Right hindlimb (tissue), 1 donor: ENCODE results near the gene PCDHB14.
"Not testable (repeated sequence)": the region's sequence is repeated elsewhere in the genome, so short reads cannot be mapped to it uniquely, and the experiment has no call there.

Source experiments
- DNase-seq: peaks from one replicate; pipeline ENCODE4 v3.0.0-alpha.2; 2018

Gene PCDHB14

GRCh38 chr5:141223112-141223783, at the start of gene PCDHB14:
TSS of gene PCDHB14 (plus strand) at chr5:141223343. CDS start at chr5:141223506, 163 bp downstream.
- DNase-seq = no peak

DNA sequence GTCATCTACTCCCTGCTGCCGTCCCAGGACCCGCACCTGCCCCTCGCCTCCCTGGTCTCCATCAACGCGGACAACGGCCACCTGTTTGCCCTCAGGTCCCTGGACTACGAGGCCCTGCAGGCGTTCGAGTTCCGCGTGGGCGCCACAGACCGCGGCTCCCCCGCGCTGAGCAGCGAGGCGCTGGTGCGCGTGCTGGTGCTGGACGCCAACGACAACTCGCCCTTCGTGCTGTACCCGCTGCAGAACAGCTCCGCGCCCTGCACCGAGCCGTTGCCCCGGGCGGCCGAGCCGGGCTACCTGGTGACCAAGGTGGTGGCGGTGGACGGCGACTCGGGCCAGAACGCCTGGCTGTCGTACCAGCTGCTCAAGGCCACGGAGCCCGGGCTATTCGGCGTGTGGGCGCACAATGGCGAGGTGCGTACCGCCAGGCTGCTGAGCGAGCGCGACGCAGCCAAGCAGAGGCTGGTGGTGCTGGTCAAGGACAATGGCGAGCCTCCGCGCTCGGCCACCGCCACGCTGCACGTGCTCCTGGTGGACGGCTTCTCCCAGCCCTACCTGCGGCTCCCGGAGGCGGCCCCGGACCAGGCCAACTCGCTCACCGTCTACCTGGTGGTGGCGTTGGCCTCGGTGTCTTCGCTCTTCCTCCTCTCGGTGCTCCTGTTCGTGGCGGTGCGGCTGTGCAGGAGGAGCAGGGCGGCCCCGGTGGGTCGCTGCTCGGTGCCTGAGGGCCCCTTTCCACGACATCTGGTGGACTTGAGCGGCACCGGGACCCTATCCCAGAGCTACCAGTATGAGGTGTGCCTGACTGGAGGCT, 48.6 kb upstream of the PCDHB14 start:
- DNase-seq = not testable (repeated sequence)

DNA sequence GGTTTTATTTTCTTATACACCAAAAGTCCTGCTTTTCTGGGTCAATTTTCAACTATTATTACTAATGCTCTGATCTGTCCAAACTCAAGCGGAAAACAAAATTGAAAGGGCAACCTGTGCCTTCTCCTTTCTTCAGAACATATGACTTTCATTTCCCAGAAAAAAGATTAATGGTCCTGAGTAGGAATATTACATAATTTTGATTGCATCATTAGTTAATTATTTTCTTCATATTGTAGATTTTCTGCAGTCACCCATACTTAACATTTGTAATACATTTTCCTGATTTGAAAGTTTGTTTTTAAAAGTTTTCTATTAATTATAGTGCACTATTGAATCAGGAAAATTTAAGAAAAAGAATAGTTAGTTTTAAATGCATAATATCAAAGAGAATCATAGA, 47.2 kb upstream of the PCDHB14 start:
- no peak for DNase-seq

DNA sequence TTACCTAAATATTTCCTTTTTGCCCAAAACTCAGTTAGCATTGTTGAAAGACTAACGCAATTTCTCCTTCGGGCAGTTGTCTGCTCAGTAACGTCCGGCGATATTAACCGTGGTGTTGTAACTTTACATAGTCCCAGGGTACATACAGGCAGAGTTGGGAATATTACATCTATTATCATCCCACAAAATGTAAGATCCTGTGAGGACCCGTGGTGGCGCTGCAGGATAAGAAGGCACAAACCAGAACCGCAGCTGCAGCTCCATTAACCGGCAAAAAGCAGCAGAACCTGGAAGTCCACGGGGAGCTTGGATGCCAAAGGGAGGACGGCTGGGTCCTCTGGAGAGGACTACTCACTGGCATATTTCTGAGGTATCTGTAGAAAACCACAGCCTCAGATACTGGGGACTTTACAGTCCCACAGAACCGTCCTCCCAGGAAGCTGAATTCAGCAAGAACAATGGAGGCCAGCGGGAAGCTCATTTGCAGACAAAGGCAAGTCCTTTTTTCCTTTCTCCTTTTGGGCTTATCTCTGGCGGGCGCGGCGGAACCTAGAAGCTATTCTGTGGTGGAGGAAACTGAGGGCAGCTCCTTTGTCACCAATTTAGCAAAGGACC, 45.5 kb upstream of the PCDHB14 start, which contains the start of gene PCDHB8:
TSS of gene PCDHB8 (plus strand) at position 214 of the 615 bp plus-strand sequence. CDS start at position 459, 245 bp downstream.
- not testable (repeated sequence) for DNase-seq

- not testable (repeated sequence) for DNase-seq
Observed at GRCh38 chr5:141179371-141179770, 43.8 kb upstream of the PCDHB14 start.

- DNase-seq = not testable (repeated sequence)
Observed at GRCh38 chr5:141179876-141180275, 43.3 kb upstream of the PCDHB14 start.

- DNase-seq = no peak
Observed at GRCh38 chr5:141180313-141180712, 42.8 kb upstream of the PCDHB14 start.

GRCh38 chr5:141182248-141182647, 40.9 kb upstream of the PCDHB14 start, which contains the start of gene PCDHB16:
TSS of gene PCDHB16 (plus strand) at chr5:141182387. CDS start at chr5:141182560, 173 bp downstream.
- peak; percentile 30 for DNase-seq

- DNase-seq = not testable (repeated sequence)
Observed at GRCh38 chr5:141184117-141184855, 38.9 kb upstream of the PCDHB14 start.

GRCh38 chr5:141186897-141187512, 36.1 kb upstream of the PCDHB14 start, which contains the start of gene PCDHB9:
TSS of gene PCDHB9 (plus strand) at chr5:141187161. CDS start at chr5:141187319, 158 bp downstream.
- DNase-seq = no peak

- DNase-seq = not testable (repeated sequence)
Observed at GRCh38 chr5:141188682-141189081, 34.5 kb upstream of the PCDHB14 start.

DNA sequence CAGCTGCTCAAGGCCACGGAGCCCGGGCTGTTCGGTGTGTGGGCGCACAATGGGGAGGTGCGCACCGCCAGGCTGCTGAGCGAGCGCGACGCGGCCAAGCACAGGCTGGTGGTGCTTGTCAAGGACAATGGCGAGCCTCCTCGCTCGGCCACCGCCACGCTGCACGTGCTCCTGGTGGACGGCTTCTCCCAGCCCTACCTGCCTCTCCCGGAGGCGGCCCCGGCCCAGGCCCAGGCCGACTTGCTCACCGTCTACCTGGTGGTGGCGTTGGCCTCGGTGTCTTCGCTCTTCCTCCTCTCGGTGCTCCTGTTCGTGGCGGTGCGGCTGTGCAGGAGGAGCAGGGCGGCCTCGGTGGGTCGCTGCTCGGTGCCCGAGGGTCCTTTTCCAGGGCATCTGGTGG, 34.0 kb upstream of the PCDHB14 start:
- not testable (repeated sequence) for DNase-seq

GRCh38 chr5:141192110-141192725, 30.9 kb upstream of the PCDHB14 start, which contains the start of gene PCDHB10:
TSS of gene PCDHB10 (plus strand) at chr5:141192353. CDS start at chr5:141192553, 200 bp downstream.
- DNase-seq = no peak

DNA sequence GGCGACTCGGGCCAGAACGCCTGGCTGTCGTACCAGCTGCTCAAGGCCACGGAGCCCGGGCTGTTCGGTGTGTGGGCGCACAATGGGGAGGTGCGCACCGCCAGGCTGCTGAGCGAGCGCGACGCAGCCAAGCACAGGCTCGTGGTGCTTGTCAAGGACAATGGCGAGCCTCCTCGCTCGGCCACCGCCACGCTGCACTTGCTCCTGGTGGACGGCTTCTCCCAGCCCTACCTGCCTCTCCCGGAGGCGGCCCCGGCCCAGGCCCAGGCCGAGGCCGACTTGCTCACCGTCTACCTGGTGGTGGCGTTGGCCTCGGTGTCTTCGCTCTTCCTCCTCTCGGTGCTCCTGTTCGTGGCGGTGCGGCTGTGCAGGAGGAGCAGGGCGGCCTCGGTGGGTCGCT, 28.8 kb upstream of the PCDHB14 start:
- DNase-seq = not testable (repeated sequence)

DNA sequence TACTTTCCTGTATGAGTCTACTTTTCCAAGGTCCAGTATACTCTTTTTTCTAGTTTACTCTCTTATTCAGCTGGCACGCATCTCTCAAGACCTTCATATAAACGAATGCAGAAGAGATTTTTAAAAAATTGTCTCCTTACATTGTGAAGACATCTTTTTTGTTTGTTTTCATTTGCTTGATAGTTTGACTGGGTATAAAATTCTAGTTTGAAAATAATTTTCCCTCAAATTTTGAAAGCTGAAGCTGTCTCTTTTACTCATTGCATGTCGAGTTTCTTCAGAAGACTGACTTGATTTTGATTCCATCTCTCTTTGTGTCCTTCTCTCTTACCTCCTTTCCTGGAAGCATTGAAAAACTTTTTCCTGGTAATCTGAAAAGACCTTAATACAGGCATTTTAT, 26.8 kb upstream of the PCDHB14 start:
- no peak for DNase-seq

DNA sequence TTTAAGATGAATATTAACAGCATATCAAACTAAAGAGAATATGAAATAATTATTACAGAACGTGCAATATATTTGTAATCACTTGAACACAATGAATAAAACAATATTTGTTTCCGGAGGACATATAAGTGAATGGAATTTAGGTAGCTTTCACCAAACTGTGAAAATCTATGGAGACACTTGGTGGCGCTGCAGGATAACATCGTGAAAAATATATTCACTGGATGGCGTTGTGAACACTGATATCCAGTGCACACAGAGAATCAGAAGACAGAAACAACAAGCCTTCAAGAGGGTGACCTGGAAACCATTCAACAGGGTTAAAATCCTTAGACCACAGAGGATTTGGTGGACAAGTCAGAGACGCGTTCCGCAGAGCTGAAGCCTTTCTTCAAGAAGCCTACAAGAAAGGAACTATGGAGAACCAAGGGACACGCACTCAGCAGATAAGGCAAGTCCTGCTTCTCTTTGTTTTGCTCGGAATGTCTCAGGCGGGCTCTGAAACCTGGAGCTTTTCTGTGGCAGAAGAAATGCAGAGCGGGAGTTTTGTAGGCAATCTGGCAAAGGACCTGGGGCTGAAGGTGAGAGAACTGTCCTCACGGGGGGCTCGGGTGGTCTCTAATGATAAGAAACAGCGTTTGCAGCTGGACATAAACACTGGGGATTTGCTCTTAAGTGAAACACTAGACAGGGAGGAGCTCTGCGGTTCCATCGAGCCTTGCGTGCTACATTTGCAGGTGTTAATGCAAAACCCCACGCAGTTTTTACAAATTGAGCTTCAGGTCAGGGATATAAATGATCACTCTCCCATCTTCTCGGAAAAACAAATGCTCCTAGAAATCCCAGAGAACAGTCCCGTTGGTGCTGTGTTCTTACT, 23.5 kb upstream of the PCDHB14 start, which contains the start of gene PCDHB11:
TSS of gene PCDHB11 (plus strand) at position 269 of the 877 bp plus-strand sequence. CDS start at position 417, 148 bp downstream.
- DNase-seq = no peak

GRCh38 chr5:141201126-141201525, 22.0 kb upstream of the PCDHB14 start:
- not testable (repeated sequence) for DNase-seq

DNA sequence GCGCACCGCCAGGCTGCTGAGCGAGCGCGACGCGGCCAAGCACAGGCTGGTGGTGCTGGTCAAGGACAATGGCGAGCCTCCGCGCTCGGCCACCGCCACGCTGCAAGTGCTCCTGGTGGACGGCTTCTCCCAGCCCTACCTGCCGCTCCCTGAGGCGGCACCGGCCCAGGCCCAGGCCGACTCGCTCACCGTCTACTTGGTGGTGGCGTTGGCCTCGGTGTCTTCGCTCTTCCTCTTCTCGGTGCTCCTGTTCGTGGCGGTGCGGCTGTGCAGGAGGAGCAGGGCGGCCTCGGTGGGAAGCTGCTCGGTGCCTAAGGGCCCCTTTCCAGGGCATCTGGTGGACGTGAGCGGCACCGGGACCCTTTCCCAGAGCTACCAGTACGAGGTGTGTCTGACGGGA, 21.5 kb upstream of the PCDHB14 start:
- DNase-seq = not testable (repeated sequence)

DNA sequence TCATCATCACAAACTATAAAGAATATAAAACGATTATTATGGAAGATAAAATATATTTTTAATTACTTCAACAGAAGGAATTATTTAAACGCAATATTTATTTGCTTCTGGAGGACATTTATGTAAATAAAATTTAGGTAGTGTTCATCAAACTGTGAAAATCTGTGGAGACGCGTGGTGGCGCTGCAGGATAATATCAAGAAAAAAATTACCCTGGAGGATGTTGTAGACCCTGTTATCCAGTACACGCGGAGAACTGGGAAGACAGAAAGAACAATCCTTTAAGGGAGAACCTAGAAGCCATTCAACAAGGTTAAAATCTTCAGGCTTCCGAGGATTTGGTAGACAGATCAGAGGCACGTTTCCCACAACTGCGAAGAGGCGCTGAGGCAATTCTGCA, 14.7 kb upstream of the PCDHB14 start, which contains the start of gene PCDHB12:
TSS of gene PCDHB12 (plus strand) at position 242 of the 400 bp plus-strand sequence. CDS start 189 bp downstream, outside the sequence.
- DNase-seq = no peak

DNA sequence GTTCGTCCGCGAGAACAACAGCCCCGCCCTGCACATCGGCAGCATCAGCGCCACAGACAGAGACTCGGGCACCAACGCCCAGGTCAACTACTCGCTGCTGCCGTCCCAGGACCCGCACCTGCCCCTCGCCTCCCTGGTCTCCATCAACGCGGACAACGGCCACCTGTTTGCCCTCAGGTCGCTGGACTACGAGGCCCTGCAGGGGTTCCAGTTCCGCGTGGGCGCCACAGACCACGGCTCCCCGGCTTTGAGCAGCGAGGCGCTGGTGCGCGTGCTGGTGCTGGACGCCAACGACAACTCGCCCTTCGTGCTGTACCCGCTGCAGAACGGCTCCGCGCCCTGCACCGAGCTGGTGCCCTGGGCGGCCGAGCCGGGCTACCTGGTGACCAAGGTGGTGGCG, 12.9 kb upstream of the PCDHB14 start:
- not testable (repeated sequence) for DNase-seq
